Fibroblast of lung (primary cell): ENCODE data around the gene PACSIN1. TPM values are rescaled to one million over a fixed set of nuclear protein-coding genes. Genes with fewer than 3 reads are reported as not detected.

Source experiments
- DNase-seq, 2 donors: peaks; one replicate each; pipeline versions ENCODE4 v3.0.0 to v3.0.0-alpha.2; 2010; ENCODE audit warnings: low read depth in 2 of 2
- H2AFZ ChIP-seq: 2 replicates; pipeline ENCODE4 v1.5.1; 2012; ENCODE audit warnings: low read length, control low read depth, inconsistent platforms
- H3K27ac ChIP-seq: 2 replicates; pipeline ENCODE4 v1.5.1; 2011; ENCODE audit warnings: low read length, control low read depth; ENCODE audit not compliant: insufficient read depth
- H3K27me3 ChIP-seq: 2 replicates; pipeline ENCODE4 v1.5.1; 2011; ENCODE audit warnings: mild to moderate bottlenecking, low read length; ENCODE audit not compliant: control insufficient read depth, insufficient read depth
- H3K36me3 ChIP-seq: 2 replicates; pipeline ENCODE4 v1.5.1; 2011; ENCODE audit warnings: low read length; ENCODE audit not compliant: control insufficient read depth, insufficient read depth
- H3K4me1 ChIP-seq: 2 replicates; pipeline ENCODE4 v1.5.1; 2011; ENCODE audit warnings: low read length; ENCODE audit not compliant: control insufficient read depth, insufficient read depth; ENCODE audit errors: extremely low read depth
- H3K4me2 ChIP-seq: 2 replicates; pipeline ENCODE4 v1.5.1; 2011; ENCODE audit warnings: low read length, control low read depth; ENCODE audit not compliant: insufficient read depth; ENCODE audit errors: extremely low read depth
- H3K4me3 ChIP-seq, 4 experiments: fragments of 200-600 bp in 1 of 4; sonication (generic) in 1 of 4; replicated peaks in 1 of 4; 2 replicates each; pipeline ENCODE4 v1.5.1; 2011 to 2016; ENCODE audit warnings: low read length in 4 of 4, low read depth in 3 of 4, mild to moderate bottlenecking in 3 of 4, control low read depth in 2 of 4, inconsistent platforms in 1 of 4, mixed read lengths in 1 of 4; ENCODE audit not compliant: insufficient read depth in 1 of 4; ENCODE audit errors: control extremely low read depth in 1 of 4
- H3K79me2 ChIP-seq: 2 replicates; pipeline ENCODE4 v1.5.1; 2012; ENCODE audit warnings: mild to moderate bottlenecking, low read length, inconsistent platforms; ENCODE audit not compliant: control insufficient read depth, insufficient read depth
- H3K9ac ChIP-seq: 2 replicates; pipeline ENCODE4 v1.5.1; 2011; ENCODE audit warnings: mild to moderate bottlenecking, low read length, control low read depth; ENCODE audit not compliant: insufficient read depth
- H3K9me3 ChIP-seq: 2 replicates; pipeline ENCODE4 v1.5.1; 2012; ENCODE audit warnings: low read depth, low read length; ENCODE audit not compliant: control insufficient read depth, insufficient read depth
- H4K20me1 ChIP-seq: 2 replicates; pipeline ENCODE4 v1.5.1; 2011; ENCODE audit warnings: low read length; ENCODE audit not compliant: control insufficient read depth, insufficient read depth; ENCODE audit errors: extremely low read depth
- CTCF ChIP-seq, 2 donors: IDR thresholded peaks in 1 of 2; conservative IDR thresholded peaks in 1 of 2; 1 replicate in 1 of 2; 2 replicates in 1 of 2; pipeline ENCODE4 v1.5.1; 2011 to 2012; ENCODE audit warnings: low read length in 2 of 2, control low read depth in 1 of 2, inconsistent platforms in 1 of 2, low read depth in 1 of 2, mild to moderate bottlenecking in 1 of 2
- EZH2 ChIP-seq: IDR thresholded peaks from 2 replicates; pipeline ENCODE4 v1.5.1; 2012; ENCODE audit warnings: low read length, control low read depth, mild to moderate bottlenecking; ENCODE audit errors: missing control alignments
- polyA plus RNA-seq, 2 donors: library from polyadenylated mRNA; depleted of rRNA in 1 of 2; stranded (reverse) in 1 of 2; unstranded in 1 of 2; fragments of >200 nt; gene quantifications; 2 replicates each; pipeline ENCODE4 v1.2.1, GENCODE V29; 2011 to 2012; ENCODE audit warnings: missing spikeins in 1 of 2
- total RNA-seq: library from RNA; depleted of rRNA; stranded (reverse); fragments of >200 nt; gene quantifications from 2 replicates; pipeline ENCODE4 v1.2.1, GENCODE V29; 2014

The PACSIN1 gene
- total and polyA plus RNA-seq, 2 donors (not counting 1 experiment from before 2014, with no cell fraction given), result under 0.01 TPM; not detected in 1

DNA sequence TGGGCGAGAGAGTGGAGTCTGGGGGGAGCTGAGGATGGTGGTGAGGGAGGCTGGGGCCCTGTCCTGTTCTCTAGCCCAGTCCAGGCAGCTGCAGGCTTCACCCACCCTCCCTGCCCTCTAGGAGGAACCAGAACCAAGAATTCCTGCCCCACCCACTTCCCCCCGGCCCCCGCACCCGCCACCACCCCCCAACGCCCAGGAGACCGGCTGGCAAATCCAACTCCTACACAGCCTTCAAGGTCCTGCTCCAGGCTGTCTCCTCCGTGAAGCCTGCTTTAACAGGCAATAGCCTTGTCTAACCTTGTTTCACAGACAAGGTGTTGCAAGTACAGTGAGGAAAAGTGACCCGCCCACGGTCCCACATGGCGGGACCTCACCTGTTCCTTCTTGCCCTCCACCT, 87.9 kb downstream of the PACSIN1 start:
- Histone ChIP-seq H3K36me3 (no peaks in the 10 kb centered on the region), H3K9me3 (no peaks in the 10 kb centered on the region)
- no peak for DNase-seq

GRCh38 chr6:34554291-34555006, 88.6 kb downstream of the PACSIN1 start:
- Histone ChIP-seq H4K20me1 (no peaks in the 10 kb centered on the region), H3K27me3 (no peaks in the 10 kb centered on the region), H3K4me2 (no peak overlapping the region), H3K36me3 (no peaks in the 10 kb centered on the region), H3K79me2 (no peaks in the 10 kb centered on the region), H3K27ac (no peak overlapping the region), H3K9ac (no peak overlapping the region), H2AFZ (no peak overlapping the region), H3K4me1 (no peaks in the 10 kb centered on the region), H3K9me3 (no peaks in the 10 kb centered on the region), H3K4me3 (no peak overlapping the region)
- TF ChIP-seq EZH2 (no peak), CTCF (conservative IDR thresholded peaks at IDR 0.05 in 1 of 2, IDR thresholded peaks at IDR 0.05 in 1 of 2; ENCODE audit: low read depth in 1 of 2, low read length in 2 of 2) (no peak)
- no peak for DNase-seq

More for the DNA sequence above, 87.9 kb downstream of the PACSIN1 start:
- no peaks in the 10 kb centered on the region for H3K79me2 ChIP-seq
- H2AFZ ChIP-seq, result no peak overlapping the region
- no peaks in the 10 kb centered on the region for H4K20me1 ChIP-seq
- no peaks in the 10 kb centered on the region for H3K4me1 ChIP-seq
- no peak overlapping the region for H3K4me2 ChIP-seq
- H3K27me3 ChIP-seq, result no peaks in the 10 kb centered on the region
- H3K4me3 ChIP-seq, result no peak overlapping the region
- TF ChIP-seq EZH2 (no peak), CTCF (conservative IDR thresholded peaks at IDR 0.05 in 1 of 2, IDR thresholded peaks at IDR 0.05 in 1 of 2; ENCODE audit: low read depth in 1 of 2, low read length in 2 of 2) (no peak)
- H3K27ac ChIP-seq, result no peak overlapping the region
- no peak overlapping the region for H3K9ac ChIP-seq

GRCh38 chr6:34555007-34555322, 89.1 kb downstream of the PACSIN1 start:
- no peaks in the 10 kb centered on the region for H3K4me1 ChIP-seq
- no peak overlapping the region for H3K9ac ChIP-seq
- no peak overlapping the region for H3K4me2 ChIP-seq
- H3K36me3 ChIP-seq, result no peaks in the 10 kb centered on the region
- no peaks in the 10 kb centered on the region for H3K27me3 ChIP-seq
- no peak overlapping the region for H2AFZ ChIP-seq
- no peak for TF ChIP-seq EZH2
- no peaks in the 10 kb centered on the region for H4K20me1 ChIP-seq
- no peaks in the 10 kb centered on the region for H3K9me3 ChIP-seq
- no peak overlapping the region for H3K27ac ChIP-seq
- DNase-seq, result no peak
- H3K79me2 ChIP-seq, result no peaks in the 10 kb centered on the region
- no peak overlapping the region for H3K4me3 ChIP-seq
